Suprapubic skin (tissue), 4 donors: ENCODE results near the gene SF3A1. TPM values are rescaled to one million over a fixed set of nuclear protein-coding genes. Genes with fewer than 3 reads are reported as not detected.

ENCODE experiments used
- DNase-seq, 2 donors: peaks; one replicate each; pipeline ENCODE4 v3.0.0-alpha.2; 2019; ENCODE audit warnings: low spot score in 2 of 2
- H3K27ac ChIP-seq: fragments of 200-600 bp; sonication (generic); one replicate; pipeline ENCODE4 v1.5.1; 2019
- H3K27me3 ChIP-seq: fragments of 200-600 bp; sonication (generic); one replicate; pipeline ENCODE4 v1.5.1; 2019
- H3K36me3 ChIP-seq: fragments of 200-600 bp; sonication (generic); one replicate; pipeline ENCODE4 v1.5.1; 2019
- H3K4me1 ChIP-seq: fragments of 200-600 bp; sonication (generic); one replicate; pipeline ENCODE4 v1.5.1; 2019
- H3K4me3 ChIP-seq: fragments of 200-600 bp; sonication (generic); one replicate; pipeline ENCODE4 v1.5.1; 2019; ENCODE audit warnings: mild to moderate bottlenecking
- H3K9me3 ChIP-seq: fragments of 200-600 bp; sonication (generic); one replicate; pipeline ENCODE4 v1.5.1; 2019
- EP300 ChIP-seq: sonication (generic); formaldehyde crosslinking; IDR thresholded peaks from one replicate; pipeline ENCODE4 v1.6.1; 2017; ENCODE audit warnings: antibody characterized with exemption
- POLR2A ChIP-seq, 2 donors: fragments of 450-650 bp; IDR thresholded peaks; one replicate each; pipeline ENCODE4 v1.6.1; 2017; ENCODE audit warnings: antibody characterized with exemption in 2 of 2, mild to moderate bottlenecking in 2 of 2, moderate library complexity in 2 of 2
- POLR2AphosphoS5 ChIP-seq, 3 donors: sonication (generic); formaldehyde crosslinking; IDR thresholded peaks; one replicate each; pipeline ENCODE4 v1.6.1; 2017; ENCODE audit warnings: antibody characterized with exemption in 3 of 3
- WGBS: methylation state at CpG from one replicate; pipeline ENCODE4 v1.1.5; 2018; 5-methylcytosine and 5-hydroxymethylcytosine counted together
- total RNA-seq, 4 donors: library from RNA; depleted of rRNA; stranded (reverse); fragments of >200 nt; gene quantifications; one replicate each; pipeline ENCODE4 v1.1.0, GENCODE V29; 2016
- TF ChIP-seq, protein P1 (sequence below), 2 donors: fragments of 200-600 bp in 1 of 2; fragments of 450-650 bp in 1 of 2; sonication (generic) in 1 of 2; IDR thresholded peaks; one replicate each; pipeline ENCODE4 v1.5.1; 2016 to 2019; ENCODE audit warnings: antibody characterized with exemption in 2 of 2, mild to moderate bottlenecking in 1 of 2, moderate library complexity in 1 of 2

SF3A1 gene
- total RNA-seq, 4 donors from 2014 or later: 112 to 208 (median 152) TPM

DNA sequence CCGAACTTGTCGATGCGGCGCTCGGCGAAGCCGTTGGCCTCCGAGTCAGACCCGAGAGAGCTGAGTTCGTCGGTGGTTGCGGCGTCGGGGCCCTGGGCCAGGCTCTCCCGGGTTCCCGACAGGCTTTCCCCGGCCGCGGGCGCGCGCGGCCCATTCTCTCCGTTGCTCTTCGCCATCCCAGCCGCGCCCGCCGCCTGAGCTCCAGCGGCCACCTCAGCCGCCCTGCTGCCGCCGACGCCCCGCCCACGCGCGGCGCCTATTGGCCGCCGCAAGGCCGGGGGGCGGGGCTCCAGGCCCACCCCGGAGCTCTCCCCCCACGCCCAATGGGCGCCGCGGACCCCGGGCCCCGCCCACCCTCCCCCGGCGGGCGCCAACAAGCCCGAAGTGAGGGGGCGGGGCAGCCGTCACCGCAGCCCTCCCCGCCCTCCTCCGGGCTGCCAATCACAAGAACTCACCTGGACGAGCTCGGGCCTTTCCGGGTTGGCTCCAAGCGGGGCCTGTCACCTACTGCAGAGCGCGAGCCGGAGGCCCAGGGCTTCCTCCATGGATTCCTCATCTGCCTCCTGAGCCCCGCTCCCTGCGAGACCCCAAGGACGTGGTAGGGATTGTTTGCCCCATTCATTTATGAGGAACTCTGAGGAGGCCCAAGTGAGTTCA is 29.9 kb downstream of the SF3A1 start, which contains the start of gene TBC1D10A:
Gene TBC1D10A, minus strand, starts transcription at position 236 of the 657 bp plus-strand sequence. Its CDS starts 60 bp downstream, at position 176.
- no peaks in the 10 kb centered on the region for H3K9me3 ChIP-seq
- H3K4me1 ChIP-seq: peaks cover 40% of the 10 kb centered on the region
- peak within 1 kb of the TSS; percentile 73 for H3K4me3 ChIP-seq
- no peaks in the 10 kb centered on the region for H3K27me3 ChIP-seq
- H3K36me3 ChIP-seq: peaks cover 7% of the 10 kb centered on the region
- TF ChIP-seq POLR2A (IDR thresholded peaks at IDR 0.05) (peak in 1 of 2 donors; percentile 74), EP300 (no peak), POLR2AphosphoS5 (IDR thresholded peaks at IDR 0.05) (peak in 1 of 3 donors; percentile 18)
- TF ChIP-seq, protein P1, sequence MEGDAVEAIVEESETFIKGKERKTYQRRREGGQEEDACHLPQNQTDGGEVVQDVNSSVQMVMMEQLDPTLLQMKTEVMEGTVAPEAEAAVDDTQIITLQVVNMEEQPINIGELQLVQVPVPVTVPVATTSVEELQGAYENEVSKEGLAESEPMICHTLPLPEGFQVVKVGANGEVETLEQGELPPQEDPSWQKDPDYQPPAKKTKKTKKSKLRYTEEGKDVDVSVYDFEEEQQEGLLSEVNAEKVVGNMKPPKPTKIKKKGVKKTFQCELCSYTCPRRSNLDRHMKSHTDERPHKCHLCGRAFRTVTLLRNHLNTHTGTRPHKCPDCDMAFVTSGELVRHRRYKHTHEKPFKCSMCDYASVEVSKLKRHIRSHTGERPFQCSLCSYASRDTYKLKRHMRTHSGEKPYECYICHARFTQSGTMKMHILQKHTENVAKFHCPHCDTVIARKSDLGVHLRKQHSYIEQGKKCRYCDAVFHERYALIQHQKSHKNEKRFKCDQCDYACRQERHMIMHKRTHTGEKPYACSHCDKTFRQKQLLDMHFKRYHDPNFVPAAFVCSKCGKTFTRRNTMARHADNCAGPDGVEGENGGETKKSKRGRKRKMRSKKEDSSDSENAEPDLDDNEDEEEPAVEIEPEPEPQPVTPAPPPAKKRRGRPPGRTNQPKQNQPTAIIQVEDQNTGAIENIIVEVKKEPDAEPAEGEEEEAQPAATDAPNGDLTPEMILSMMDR (IDR thresholded peaks at IDR 0.05): no peak
- WGBS: 0% methylated on average over 4 of the region's 69 CpGs
- H3K27ac ChIP-seq: peak within 1 kb of the TSS; percentile 86
- DNase-seq: peak; percentile 91 to 93

DNA sequence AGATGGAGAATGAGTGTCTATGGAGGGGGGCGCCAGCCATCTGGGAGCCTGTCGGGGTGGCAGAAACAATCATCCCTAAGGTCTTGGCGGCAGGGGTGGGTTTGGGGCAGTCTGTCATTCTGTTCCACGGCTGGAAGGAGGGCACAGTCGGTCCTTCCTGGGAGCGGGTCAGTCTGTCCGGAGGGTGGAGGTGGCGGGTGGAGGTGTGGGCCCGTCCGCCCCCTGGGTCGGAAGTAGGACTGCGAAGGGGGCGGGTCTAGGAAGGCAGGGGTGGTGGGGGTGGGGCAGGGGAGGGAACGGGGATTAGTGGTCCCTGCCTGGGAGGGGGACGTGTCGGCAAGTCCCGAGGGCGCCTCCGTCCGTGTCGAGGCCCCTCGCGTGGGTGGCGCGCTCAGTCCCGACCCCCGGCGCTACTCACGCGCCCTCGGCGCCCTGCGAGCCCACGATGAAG is 30.4 kb downstream of the SF3A1 start:
- H3K36me3 ChIP-seq: peaks cover 2% of the 10 kb centered on the region
- H3K27me3 ChIP-seq: no peaks in the 10 kb centered on the region
- H3K27ac ChIP-seq: peak overlapping the region; percentile 86
- H3K4me3 ChIP-seq: peak overlapping the region; percentile 73
- H3K4me1 ChIP-seq: peaks cover 46% of the 10 kb centered on the region
- no peak for TF ChIP-seq POLR2A (IDR thresholded peaks at IDR 0.05)
- TF ChIP-seq POLR2AphosphoS5 (IDR thresholded peaks at IDR 0.05): no peak
- TF ChIP-seq, protein P1 (IDR thresholded peaks at IDR 0.05): no peak
- no peak for TF ChIP-seq EP300
- WGBS: 0% methylated on average over 12 of the region's 34 CpGs
- no peaks in the 10 kb centered on the region for H3K9me3 ChIP-seq
- DNase-seq: peak in 1 of 2 donors; percentile 80

- no peak for TF ChIP-seq POLR2A (IDR thresholded peaks at IDR 0.05)
- TF ChIP-seq POLR2AphosphoS5 (IDR thresholded peaks at IDR 0.05): no peak
- TF ChIP-seq EP300: no peak
- TF ChIP-seq, protein P1 (IDR thresholded peaks at IDR 0.05): no peak
- H3K36me3 ChIP-seq: no peaks in the 10 kb centered on the region
- H3K27ac ChIP-seq: peak overlapping the region; percentile 86
- no peak for DNase-seq
- 16% methylated on average over 8 of the region's 14 CpGs for WGBS
- peaks cover 51% of the 10 kb centered on the region for H3K4me1 ChIP-seq
- peak overlapping the region; percentile 73 for H3K4me3 ChIP-seq
- H3K9me3 ChIP-seq: no peaks in the 10 kb centered on the region
- H3K27me3 ChIP-seq: no peaks in the 10 kb centered on the region
Measured at GRCh38 chr22:30325724-30326254, 30.9 kb downstream of the SF3A1 start.

GRCh38 chr22:30325065-30325720 is 31.5 kb downstream of the SF3A1 start:
- Histone ChIP-seq H3K4me1 (peaks cover 57% of the 10 kb centered on the region), H3K4me3 (peak overlapping the region; percentile 73), H3K36me3 (no peaks in the 10 kb centered on the region), H3K27me3 (no peaks in the 10 kb centered on the region), H3K9me3 (no peaks in the 10 kb centered on the region), H3K27ac (peak overlapping the region; percentile 86)
- no peak for DNase-seq
- TF ChIP-seq, protein P1 (IDR thresholded peaks at IDR 0.05): no peak
- no peak for TF ChIP-seq POLR2AphosphoS5 (IDR thresholded peaks at IDR 0.05)
- no peak for TF ChIP-seq POLR2A (IDR thresholded peaks at IDR 0.05)
- TF ChIP-seq EP300: no peak
- 12% methylated on average over 5 of the region's 5 CpGs for WGBS
